ENCODE data around the gene SMARCB1.

The SMARCB1 gene

GRCh38 chr22:23884140-23884539, 97.4 kb downstream of the SMARCB1 start:
- no peak for DNase-seq (ENCODE audit: low spot score)

More at GRCh38 chr22:23884140-23884539, 97.4 kb downstream of the SMARCB1 start:
- no peaks in the 10 kb centered on the region for H3K27me3 ChIP-seq (ENCODE audit: insufficient read depth, poor library complexity, severe bottlenecking)
- no peaks in the 10 kb centered on the region for H3K36me3 ChIP-seq (ENCODE audit: low read depth)
- TF ChIP-seq CTCF (IDR thresholded peaks at IDR 0.05; ENCODE audit: poor library complexity, severe bottlenecking), result no peak
- no peak for ATAC-seq (ENCODE audit: low read depth)
- no peak overlapping the region for H3K4me3 ChIP-seq (ENCODE audit: severe bottlenecking)
- H3K9me3 ChIP-seq (ENCODE audit: severe bottlenecking), result no peaks in the 10 kb centered on the region
- no peak overlapping the region for H3K27ac ChIP-seq (ENCODE audit: poor library complexity, severe bottlenecking)
- H3K4me1 ChIP-seq (ENCODE audit: insufficient read depth, poor library complexity, severe bottlenecking), result peaks cover 6% of the 10 kb centered on the region

All from RWPE2 (cell line).